Measurements from ENCODE around the gene BTBD16.

DNA sequence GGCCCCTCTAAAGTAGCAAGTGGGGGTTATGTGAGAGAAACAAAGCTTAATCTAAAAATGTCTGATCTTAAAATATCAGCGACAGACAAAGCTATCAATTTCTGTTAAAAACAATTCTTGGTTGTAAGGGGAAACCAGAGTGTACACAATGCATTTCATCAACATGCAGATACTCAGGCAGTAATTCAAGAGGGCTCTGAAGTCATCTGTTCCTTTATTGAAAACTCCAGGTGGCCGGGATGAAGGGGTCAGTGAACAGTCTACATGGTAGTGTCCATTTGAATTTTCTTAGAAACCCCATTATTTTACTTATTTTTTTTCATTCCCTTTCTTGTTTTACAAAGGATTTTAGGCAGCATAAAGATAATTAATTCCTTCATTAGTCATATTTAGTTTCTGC is 36.7 kb upstream of the BTBD16 start:
- TF ChIP-seq, protein P1, sequence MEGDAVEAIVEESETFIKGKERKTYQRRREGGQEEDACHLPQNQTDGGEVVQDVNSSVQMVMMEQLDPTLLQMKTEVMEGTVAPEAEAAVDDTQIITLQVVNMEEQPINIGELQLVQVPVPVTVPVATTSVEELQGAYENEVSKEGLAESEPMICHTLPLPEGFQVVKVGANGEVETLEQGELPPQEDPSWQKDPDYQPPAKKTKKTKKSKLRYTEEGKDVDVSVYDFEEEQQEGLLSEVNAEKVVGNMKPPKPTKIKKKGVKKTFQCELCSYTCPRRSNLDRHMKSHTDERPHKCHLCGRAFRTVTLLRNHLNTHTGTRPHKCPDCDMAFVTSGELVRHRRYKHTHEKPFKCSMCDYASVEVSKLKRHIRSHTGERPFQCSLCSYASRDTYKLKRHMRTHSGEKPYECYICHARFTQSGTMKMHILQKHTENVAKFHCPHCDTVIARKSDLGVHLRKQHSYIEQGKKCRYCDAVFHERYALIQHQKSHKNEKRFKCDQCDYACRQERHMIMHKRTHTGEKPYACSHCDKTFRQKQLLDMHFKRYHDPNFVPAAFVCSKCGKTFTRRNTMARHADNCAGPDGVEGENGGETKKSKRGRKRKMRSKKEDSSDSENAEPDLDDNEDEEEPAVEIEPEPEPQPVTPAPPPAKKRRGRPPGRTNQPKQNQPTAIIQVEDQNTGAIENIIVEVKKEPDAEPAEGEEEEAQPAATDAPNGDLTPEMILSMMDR (IDR thresholded peaks at IDR 0.05), result no peak
- no peak for TF ChIP-seq ZFX (IDR thresholded peaks at IDR 0.05; ENCODE audit: borderline replicate concordance)
